Femur (tissue), 1 donor: ENCODE data around the gene C1D.
"Not testable (repeated sequence)": the region's sequence is repeated elsewhere in the genome, so short reads cannot be mapped to it uniquely, and the experiment has no call there.

Experiments
- DNase-seq: peaks from one replicate; pipeline ENCODE4 v3.0.0-alpha.2; 2017

The C1D gene

DNA sequence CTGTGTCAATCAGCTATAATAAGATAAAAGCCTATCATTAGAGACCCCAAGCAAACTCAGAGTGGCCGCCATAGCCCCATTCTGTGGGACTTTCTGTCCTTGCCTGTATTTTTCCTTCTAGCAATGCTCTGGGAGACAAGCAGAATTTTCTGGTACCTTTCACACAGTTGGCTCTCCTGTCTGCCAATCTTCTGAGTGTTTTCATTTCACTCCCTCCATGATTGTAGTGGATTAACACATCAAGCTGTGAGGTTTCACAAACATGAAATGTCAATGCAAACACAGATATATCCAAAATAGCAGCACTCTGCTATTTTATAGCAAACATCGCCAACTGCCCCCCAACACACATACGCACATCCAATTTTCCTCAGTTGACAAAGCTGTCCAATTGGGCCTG, 64.9 kb downstream of the C1D start:
- no peak for DNase-seq

DNA sequence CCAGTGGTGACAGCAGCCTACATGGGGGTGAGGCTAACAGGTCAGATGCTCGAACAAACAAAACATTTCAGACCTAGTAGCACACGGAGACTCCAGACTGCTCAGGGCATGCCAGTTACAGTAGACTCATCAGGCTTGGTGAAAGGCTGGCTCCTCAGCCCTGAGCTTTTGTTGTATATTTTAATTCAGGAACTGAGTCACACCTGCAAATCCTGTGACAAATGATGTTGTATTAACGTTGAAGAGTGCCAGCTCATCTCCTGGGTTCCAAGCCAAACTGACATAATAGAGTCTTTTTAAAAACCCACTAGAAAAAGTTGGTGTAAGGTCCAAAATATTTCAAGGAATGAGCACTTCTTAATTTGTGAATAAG, 65.3 kb downstream of the C1D start:
- no peak for DNase-seq

DNA sequence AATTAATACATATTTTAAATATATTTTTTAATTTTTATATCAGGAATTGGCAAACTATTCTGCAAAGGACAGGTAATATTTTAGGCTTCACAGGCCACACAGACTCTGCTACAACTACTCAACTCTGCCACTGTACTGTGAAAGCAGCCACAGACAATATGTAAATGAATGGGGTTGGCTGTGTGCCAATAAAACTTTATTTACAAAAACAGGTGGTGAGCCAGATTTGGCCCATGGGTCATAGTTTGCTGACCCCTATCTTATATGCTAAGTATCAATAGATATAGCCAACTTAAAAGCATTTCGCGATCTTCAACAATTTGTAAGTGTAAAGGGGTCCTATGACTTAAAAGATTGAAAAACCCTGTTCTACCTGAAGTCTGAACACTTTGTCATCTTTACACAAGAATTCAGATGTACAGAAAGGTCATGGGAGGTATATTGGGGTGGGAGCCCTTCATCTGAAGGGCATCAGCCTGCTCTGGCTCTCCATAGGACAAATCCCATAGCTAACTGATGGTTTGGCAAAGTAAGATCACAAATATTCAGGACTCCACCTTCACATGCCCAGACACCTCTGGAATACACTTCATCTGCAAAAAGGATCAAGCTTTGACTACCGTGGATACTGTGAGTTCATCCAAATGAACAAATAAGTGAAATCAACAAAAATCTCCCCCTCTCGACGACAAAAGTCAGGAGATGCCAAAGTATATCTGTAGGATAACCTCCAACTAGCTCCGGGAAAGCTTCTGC, 65.9 kb downstream of the C1D start:
- no peak for DNase-seq

DNA sequence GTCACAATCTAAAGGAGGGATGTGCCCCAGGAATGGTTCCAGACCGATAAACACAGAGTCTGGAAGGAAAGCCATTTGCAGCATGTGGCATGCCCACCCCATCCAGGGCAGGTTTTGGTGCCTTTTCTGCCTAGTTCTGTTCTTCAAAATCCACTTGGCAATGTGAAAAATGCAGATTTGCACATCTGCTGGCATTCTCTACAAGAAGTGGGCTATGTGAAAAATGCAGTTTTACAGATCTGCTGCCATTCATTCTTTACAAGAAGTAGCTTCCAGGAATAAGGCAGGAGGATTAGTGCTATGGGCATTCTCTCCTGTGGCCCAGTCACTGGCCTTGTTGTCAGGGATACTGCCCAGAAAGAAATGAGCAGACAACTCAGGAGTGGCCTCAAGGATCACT, 68.1 kb downstream of the C1D start:
- DNase-seq = no peak

DNA sequence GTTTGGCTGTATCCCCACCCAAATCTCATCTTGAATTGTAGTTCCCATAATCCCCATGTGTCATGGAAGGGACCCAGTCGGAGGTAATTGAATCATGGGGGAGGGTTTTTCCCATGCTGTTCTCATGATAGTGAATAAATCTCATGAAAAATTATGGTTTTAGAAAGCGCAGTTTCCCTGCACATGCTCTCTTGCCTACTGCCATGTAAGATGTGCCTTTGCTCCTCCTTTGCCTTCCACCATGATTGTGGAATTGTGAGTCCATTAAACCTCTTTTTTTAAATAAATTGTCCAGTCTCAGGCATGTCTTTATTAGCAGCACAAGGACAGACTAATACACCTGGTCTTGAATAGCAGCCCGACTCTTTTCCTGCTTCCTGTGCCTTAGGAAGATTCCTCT, 68.7 kb downstream of the C1D start:
- not testable (repeated sequence) for DNase-seq

DNA sequence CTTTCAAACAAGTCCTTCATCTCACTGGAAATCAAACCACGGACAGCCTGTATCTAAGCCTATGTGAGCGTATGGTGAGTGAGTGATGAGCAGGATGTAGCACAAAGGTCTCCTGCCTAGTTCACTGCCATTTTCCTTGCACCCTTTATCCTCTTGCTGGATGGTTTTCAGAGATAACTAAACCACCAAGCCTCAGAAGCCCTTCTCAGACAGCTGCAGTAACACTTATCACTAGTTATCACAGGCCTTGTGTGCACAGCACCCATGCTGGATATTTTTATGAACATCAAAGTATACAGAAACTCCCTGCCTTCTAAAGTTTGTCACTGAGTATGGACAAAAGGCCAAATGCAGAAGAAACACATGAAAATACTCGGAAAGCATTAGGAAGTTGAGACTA, 69.5 kb downstream of the C1D start:
- no peak for DNase-seq

DNA sequence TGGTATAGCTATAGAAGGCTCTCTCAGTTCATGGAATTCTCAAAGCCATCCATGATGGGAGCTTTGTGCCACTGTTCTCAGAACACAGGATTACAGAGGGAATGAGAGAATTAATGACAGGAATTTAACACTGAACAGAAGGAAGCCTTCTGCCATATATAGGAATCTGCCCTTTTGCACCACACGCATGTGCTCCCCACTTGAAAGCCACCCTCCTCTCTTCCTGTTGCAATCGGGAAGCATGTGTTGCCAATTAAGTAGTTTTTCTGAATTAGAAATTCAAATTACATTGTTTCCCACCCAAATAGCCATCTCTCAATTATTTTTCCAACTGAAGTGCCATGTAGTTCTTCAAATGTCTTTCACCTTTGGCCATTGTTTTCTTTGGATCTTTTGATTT, 71.3 kb downstream of the C1D start:
- DNase-seq = no peak
